ENCODE results near the gene DLGAP1.
"Not testable (repeated sequence)": the region's sequence is repeated elsewhere in the genome, so short reads cannot be mapped to it uniquely, and the experiment has no call there.

Gene DLGAP1

DNA sequence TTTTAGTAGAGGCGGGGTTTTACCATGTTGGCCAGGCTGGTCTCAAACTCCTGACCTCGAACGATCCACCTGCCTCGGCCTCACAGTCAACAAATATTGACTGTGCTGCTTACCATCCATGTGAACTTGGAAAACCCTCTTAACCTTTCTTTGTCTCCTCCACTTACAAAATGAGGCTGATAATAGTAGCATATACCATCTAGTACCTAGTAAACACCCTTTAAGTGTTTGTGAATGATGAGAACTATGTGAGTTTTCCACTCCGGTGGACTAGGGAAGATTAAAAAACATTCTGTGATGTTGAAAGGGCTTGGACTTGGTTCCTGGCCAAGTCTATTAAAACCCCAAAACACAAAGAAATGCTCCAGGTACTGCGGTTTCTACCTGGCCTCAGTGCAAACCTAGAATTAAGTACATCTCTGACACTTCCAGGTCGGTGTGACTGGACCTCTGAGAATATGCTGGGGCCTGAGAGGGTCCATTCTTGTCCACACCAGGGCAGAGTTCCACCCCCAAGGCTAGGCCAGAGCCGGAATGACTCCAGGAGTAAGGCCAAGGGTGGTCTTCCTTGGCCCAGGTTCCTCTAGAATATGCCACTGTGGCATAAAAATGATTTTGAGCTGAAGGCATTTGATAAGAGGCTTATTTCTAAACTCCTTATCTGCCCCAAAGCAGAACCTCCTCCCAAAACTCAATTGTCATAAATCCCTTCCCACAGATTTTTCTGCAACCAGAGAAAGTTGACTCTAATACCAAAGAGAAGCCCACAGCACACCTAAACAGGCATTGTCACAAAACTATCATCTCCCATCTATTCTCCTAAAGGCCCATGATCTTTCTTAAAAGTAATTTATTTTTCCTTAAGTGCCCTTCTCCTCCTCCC lies 787.6 kb downstream of the DLGAP1 start:
- DNase-seq: no peak

DNA sequence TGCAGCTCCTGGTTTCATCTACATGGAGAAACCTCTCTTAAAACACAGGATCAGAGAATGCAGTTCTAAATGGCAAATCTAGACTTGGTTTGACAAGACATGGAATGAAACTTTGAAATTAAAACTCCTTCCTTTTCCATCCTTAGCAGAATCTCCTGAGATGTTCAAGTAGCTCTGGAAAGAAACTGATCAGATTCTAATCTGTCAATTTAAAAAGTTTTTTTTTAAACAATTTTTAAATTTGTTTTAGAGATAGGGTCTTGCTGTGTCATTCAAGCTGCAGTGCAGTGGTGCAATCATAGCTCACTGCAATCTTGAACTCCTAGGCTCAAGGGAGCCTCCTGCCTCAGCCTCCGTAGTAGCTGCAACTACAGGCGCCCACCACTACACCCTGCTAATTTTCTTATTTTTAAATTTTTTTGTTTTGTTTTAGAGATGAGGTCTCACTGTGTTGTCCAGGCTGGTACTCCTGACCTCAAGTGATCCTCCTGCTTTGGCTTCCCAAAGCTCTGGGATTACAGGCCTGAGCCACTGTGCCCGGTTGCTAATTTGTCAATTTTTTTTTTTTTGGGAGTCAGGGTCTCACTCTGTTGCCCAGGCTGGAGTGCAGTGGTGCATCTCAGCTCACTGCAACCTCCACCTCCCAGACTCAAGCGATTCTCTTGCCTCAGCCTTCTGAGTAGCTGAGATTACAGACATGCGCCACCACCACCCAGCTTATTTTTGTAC lies 788.4 kb downstream of the DLGAP1 start:
- DNase-seq: no peak

DNA sequence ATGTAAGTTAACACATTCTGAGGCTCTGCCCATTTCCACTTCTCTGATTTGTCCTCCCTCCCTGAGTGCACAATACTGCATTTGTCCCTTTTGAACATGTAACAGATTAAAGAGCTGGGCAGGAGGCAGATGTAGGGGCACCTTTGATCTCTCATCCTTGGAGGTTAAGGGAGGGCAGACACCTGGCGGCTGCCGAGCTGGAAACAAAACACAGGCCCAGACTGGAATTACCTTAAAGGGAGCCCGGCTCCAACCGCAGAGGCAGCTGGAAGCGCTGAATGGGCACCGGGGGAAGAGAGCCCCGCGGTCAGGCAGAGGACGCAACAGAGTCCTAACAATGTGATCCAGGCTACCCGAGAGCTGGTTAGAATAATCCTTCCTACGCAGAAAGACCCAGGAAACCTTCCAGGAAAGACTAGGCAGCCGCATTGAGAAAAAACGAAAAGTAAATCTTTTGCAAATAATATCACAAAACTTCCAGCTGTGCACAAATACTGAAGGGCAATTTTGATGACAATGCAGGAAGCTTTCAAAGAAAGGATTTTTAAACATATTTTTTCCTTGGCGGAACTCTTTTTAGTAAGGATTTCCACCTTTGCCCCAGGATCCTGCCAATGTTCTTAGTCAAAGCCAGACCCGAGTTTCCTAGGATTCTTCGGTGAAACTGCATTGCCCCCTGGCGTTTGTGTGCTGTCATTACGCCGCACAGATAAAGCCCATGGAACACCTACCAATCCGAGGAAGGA lies 789.2 kb downstream of the DLGAP1 start:
- DNase-seq: peak; percentile 71

DNA sequence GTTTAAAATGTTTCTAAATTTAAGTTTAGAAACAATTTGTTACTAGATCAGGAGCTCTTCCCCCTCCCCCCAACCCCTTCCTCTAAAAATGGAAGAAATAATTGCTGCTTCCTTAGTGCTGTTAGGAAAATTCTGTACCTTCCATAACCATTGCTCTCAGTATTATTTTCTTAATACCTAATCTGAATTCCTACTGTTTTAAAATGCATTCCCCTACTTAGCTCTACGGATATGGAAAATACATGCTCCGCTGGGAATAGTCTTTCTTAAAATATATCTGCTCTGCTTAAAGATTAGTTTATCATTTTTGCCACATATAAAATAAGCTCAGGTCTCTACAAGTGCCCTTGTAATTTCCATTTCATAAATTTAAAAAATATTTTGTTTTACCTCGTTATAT lies 789.9 kb downstream of the DLGAP1 start:
- DNase-seq: no peak

DNA sequence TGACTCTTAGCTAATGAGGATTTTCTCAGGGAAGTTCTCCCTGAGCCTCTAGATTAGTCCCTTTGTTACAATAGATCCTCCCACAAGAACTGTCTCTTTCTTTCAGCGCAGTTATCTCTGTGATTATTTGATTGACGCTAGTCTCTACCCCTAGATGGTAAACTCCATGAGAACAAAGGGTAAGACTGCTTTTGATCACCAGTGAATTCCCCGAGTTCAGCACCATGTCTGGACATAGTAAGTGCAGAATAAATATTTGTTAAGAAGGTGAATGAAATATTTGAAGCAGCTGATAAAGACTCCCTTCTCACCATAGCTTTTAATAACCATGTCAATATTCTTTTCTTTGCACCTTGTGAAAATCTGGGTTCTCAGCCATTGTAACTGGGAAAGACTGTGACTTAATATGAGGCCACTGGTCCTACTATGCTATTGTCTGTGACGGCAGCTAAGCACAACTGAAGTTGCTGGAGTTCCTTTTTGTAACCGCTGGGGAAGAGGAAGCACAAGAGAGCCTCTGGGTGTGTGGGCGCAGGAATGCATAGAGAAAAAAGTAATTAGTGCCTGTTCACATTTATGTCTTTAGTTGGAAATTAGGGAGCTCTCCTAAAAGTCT lies 790.4 kb downstream of the DLGAP1 start:
- DNase-seq: no peak

DNA sequence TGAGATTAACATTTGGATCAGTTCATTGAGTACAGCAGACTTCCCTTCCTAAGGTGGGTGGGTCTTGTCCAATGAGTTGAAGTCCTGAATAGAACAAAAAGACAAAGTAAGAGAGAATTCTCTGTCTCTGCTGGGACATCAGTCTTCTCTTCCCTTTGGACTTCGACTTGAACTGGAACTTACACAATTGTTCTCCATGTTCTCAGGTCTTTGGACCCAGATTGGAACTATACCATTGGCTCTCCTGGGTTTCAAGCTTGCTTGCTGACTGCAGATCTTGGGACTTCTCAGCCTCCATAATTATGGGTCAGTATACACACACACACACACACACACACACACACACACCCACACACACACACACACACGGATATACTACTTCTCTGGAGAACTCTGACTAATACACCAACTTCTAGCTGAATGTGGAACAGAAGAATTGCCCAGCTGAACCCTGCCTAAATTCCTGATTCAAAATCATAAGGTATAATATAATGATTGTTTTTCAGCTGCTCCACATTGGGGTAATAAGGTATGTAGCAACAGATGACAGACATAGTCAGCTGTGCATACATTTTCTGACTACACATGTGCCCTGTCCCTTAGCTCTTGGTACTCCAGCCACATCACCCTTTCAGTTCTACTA lies 791.1 kb downstream of the DLGAP1 start:
- DNase-seq: no peak

DNA sequence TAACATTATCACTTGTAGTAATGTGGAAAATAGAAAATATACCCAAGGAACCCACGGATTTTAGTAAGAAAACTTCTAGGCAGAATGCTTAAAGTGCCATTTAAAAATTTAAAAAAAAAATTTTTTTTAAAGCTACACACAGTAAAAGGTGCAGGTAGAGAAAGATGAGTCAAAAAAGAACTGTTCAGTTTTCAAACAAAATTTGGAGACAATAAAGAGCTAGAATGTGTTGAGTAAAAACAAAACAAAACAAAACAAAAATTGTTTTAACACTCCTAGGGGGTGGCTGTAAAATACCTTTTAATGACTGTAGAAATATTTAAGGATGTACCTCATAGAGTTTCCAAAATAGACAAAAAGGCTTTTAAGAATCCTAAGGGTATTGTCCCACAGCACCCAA lies 793.1 kb downstream of the DLGAP1 start:
- no peak for DNase-seq

DNA sequence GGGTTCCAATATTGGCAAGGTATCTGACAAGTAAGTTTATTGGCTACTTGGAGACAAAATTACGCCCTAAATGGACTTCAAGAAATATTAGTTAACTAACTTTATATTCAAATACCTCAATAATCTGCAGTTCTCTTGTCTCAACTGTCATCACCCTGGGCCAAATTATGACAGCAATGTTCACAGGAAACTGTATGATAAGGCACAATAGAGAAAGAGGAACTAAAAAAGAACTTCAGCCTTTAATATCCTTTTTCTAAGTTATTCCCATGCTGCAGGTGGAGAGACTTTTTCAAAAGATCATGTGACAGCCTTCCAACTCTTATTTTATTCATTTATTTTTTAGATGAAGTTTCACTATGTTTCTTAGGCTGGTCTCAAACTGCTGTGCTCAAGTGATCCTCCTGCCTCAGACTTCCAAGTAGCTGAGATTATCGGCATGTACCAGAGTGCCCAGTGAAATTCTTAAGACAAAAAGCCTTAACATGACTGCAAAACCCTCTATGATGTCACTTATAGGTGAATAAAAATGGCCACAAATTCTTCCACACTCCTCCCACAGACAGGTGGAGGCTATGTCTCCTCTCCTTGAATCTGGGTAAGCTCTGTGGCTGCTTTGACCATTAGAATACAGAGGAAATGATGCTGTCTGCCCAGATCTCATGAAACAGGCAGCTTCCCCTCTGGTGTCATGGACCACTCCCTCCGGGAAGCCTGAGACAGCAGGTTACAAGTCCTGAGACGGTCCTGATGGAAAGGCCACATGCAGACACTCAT lies 794.2 kb downstream of the DLGAP1 start:
- DNase-seq: no peak

DNA sequence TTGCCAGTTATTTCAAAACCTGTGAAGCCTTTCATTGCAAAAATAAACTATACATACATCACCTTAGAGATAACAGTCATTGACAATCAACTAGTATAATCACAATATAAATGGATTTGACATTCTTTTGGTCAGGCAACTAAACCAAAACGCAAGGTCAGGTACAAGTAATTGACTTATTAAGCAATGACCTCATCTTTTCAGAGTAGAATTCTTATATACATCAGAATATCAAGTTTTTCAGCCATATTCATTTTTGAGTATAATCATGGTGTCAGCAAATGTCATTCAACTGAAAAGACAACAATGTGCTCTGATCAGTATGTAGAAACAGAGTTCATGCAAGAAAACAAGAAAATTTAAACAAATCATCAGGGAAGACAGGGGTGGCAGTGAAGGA lies 796.6 kb downstream of the DLGAP1 start:
- no peak for DNase-seq

DNA sequence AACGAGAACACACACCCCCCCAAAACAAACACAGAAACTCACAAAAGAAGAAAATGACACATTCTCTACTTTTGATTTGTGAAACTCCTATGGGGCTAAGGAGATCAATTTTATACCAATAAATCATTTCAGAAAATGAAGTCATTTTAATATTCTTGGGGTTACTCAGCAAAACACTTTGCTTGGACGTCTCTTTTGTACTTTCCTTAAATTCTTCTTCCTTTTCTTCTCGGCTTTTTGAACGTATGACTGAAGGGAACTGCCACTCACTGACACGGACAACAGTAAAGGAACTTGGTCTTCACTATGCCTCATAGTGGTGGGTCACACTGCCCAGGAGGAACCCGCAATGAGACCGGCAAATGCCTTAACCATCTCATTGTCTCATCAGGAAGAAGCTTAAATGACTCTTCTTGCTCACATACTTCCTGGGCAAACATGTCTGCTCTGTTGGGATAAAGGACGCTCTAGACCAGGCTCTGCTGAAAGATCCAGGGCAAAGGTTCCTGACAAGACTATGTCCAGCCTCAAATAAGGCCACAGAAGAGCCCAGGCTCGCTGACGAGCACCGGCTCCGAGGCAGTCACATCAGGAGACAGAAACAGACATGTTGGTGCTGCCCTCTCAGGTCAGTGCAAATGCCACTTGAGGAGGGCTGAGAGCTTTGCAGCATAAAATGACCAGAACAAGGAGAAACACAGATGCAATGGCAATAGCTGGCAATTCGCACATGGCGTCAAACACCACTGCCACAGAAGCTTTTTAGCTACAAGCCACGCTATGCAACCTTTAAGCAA lies 799.7 kb downstream of the DLGAP1 start:
- DNase-seq: no peak

DNA sequence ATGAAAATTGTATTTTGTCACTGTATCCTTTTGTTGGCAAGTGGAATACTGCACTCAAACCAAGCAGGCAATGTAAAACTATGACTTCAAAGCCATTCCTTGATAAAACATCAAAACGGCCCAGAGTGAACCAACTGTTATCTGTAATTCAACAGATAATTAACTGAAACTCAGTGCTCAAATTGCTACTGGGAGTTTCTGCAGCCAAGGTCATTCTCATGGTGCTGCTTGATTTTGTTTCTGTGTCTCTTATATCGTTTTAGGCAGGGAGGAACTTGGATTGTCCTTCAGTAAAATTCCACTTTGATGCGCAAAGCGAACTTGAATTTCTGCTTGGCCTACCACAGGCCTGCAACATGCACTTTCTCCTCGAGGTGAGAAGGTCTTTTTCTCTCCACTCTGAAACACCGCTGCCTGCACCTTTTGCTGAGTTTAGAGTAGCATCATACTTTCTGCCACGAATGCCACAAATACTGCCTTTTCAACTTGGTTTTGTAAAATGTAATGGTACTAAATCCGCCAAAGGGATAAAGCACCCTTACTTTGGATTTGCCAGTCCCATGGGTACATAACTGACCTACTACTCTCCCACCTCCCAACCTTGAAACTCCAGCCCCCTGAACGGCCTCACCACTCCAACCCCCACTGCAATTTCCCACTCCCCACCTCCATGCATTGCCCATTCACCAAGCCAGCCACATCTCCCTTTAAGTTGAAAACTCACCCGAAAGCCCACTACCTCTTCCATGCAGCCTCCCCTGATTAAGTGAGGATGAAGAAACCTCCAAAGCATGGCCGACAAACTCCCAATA lies 800.5 kb downstream of the DLGAP1 start:
- no peak for DNase-seq

DNA sequence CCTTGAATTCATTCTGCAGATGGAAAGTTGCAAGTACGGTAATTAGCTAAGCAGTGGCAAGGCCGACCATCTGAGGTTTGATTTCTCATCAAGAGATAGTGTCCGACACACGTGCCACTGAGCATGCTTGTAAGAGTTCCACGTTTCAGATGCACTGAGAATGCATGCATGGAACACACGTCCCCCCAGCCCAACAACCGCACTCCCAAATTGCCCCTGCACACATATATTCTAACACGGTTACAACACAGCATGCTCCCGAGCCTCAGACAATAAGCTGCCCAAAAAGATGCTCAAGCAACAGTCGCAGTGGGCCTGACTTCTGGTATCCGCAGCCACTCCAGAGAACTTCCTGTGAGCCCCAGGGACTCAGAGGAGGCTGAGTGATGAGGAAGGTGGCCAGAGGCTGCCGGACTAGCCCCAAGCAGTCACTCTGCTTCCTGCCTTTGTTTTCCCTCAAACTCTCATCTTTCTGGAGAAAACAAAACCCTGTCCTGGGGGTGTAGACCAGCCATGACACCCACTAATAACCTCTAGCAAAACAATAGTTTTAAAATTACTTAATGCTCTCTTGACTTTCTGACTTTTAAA lies 801.2 kb downstream of the DLGAP1 start:
- DNase-seq: no peak

DNA sequence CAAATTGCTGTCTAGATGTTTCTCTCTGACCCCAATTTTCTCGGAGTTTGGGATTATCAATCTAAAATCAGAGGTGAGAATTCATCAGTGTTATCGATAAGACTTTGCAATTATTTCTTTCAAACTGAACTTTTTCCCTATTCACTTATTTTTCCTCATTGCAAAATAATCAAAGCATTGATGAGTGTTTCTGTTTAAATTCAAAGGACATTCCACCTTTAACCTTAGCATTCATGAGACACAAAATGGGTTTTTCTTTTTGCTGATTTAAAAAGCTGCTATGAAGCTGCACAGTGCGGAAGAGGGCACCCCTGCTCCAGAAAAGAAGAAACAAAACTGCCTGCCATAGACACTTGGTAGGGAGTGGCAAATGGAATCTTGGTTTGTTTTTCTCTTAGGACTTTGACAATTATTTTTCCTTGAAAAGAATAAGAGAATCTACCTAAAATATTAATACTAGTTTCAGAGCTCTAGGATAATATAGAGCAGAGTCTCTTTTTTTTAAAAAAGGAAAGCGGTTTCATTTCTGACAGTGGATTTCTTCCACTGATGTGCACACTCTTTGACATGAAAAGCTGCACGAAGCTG lies 801.8 kb downstream of the DLGAP1 start:
- DNase-seq: no peak

DNA sequence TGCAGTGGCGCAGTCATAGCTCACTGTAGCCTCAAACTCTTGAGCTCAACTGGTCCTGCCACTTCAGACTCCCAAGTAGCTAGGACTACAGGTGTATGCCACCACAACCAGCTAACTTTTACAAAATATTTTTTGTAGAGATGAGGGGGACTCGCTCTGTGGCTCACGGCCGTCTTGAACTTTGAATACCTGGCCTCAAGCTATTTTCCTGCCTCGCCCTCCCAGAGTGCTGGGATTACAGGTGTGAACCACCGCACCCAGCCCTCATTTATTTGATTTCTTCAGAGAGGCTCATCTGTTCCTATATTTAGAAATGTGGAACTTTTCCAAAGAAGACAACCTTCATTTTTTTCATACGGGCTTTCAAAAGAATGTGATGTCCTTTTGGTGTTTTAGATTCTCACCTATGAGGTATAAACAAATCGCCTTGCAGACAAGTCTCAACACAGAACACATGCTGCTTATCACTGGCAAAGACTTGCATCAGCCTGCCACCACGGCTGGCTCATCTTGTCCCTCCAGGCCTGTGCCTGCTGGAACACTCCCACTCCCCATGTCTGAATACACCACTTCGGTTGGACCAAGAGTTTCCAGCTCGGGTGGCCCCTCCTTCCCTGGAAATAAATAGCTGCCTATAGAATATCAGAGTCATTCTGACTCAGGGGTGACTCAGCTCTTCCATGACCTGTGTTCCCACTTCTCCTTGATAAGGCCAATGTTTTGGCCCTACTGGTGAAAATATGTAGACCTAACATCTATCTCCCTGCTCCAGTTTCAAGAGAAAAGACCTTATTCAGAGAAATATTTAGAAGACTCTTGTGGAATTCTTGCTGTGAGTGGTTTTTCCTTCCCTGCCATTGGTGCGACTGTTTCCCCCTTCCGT lies 802.5 kb downstream of the DLGAP1 start:
- no peak for DNase-seq

DNA sequence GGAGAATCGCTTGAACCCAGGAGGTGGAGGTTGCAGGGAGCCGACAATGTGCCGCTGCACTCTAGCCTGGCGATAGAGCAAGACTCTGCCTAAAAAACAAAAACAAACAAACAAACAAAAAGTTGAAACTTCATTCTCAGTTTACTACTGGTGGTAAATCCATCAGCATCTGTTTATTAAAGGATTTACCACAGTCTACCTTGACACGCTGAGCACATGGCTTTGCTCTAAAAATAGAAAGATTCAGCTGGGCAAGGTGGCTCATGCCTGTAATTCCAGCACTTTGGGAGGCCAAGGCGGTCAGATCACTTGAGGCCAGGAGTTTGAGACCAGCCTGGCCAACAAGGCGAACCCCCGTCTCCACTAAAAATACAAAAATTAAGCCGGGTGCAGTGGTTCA lies 803.8 kb downstream of the DLGAP1 start:
- no peak for DNase-seq

DNA sequence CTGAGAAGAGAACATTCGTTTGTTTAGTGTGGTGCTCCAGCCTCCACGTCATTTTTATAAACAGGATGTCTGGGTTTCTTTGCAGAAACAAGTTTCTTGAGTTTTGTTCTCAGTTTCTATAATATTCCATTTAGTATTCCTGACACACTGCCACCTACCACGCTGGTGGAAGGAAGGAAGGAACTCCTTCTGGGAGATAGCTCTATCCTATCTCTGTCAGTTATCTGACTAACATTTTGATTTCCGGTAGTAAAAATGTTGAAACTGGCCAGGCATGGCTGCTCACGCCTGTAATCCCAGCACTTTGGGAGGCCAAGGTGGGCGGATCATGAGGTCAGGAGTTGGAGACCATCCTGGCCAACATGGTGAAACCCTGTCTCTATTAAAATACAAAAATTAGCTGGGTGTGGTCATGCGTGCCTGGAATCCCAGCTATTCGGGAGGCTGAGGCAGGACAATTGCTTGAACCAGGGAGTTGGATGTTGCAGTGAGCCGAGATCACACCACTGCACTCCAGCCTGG lies 804.5 kb downstream of the DLGAP1 start:
- not testable (repeated sequence) for DNase-seq

DNA sequence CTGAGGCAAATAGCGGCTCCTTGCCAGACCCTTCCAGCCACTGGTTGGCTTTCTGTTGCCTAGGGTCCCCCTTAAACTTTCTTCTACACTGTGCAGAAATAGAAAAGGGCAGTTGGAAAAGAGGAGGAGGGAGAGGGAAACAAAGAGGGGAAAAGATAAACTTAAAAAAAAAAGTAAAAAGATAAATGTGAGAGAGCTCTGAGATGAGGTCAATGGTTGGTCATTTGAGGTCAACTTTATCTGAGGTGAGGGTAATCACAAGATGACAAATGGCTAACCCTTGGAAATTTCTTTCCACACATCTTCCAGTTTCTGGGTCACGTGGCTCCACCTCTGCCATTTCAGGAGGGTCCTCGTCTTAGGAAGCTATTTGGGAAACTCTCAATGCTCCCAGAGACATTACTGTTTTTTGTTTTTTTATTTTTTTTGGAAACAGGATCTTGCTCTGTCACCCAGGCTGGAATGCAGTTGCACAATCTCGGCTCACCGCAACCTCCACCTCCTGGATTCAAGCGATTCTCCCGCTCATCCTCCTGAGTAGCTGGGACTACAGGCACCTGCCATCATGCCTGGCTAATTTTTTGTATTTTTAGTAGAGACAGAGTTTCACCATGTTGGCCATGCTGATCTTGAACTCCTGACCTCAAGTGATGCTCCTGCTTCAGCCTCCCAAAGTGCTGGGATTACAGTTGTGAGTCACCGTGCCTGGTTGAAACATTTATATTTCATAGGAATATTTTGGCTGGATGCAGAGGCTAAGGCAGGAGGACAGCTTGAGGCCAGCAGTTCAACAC lies 805.3 kb downstream of the DLGAP1 start:
- no peak for DNase-seq
